PC-9 (cell line): ENCODE results near the gene GABPB2.

Source experiments
- EZH2 ChIP-seq: fragments of 200-600 bp; sonication (generic); IDR thresholded peaks from 2 replicates; pipeline ENCODE4 v1.8.0; 2017; ENCODE audit warnings: antibody characterized with exemption, low read depth
- TF ChIP-seq, protein P1 (sequence below): fragments of 200-600 bp; sonication (generic); conservative IDR thresholded peaks from 2 replicates; pipeline ENCODE4 v1.6.1; 2017; ENCODE audit warnings: mixed run types, antibody characterized with exemption, mild to moderate bottlenecking, moderate library complexity

GRCh38 chr1:151131701-151132334 lies 61.3 kb downstream of the GABPB2 start:
- TF ChIP-seq, protein P1, sequence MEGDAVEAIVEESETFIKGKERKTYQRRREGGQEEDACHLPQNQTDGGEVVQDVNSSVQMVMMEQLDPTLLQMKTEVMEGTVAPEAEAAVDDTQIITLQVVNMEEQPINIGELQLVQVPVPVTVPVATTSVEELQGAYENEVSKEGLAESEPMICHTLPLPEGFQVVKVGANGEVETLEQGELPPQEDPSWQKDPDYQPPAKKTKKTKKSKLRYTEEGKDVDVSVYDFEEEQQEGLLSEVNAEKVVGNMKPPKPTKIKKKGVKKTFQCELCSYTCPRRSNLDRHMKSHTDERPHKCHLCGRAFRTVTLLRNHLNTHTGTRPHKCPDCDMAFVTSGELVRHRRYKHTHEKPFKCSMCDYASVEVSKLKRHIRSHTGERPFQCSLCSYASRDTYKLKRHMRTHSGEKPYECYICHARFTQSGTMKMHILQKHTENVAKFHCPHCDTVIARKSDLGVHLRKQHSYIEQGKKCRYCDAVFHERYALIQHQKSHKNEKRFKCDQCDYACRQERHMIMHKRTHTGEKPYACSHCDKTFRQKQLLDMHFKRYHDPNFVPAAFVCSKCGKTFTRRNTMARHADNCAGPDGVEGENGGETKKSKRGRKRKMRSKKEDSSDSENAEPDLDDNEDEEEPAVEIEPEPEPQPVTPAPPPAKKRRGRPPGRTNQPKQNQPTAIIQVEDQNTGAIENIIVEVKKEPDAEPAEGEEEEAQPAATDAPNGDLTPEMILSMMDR = no peak
- TF ChIP-seq EZH2 = no peak
